KMS-11 (cell line): ENCODE results near the gene P4HA2.

Experiments
- H2AFZ ChIP-seq: fragments of 200-600 bp; sonication (generic); 2 replicates; pipeline ENCODE4 v1.6.1; 2016; ENCODE audit warnings: antibody characterized with exemption, mixed run types, low read depth
- H3K27ac ChIP-seq: fragments of 200-600 bp; sonication (generic); 2 replicates; pipeline ENCODE4 v1.6.1; 2016; ENCODE audit warnings: mild to moderate bottlenecking, mixed run types
- H3K27me3 ChIP-seq: fragments of 200-600 bp; sonication (generic); 2 replicates; pipeline ENCODE4 v1.6.1; 2017; ENCODE audit warnings: mild to moderate bottlenecking, low read depth, mixed run types, moderate library complexity; ENCODE audit not compliant: insufficient read depth
- H3K36me3 ChIP-seq: fragments of 200-600 bp; sonication (generic); 2 replicates; pipeline ENCODE4 v1.6.1; 2017; ENCODE audit warnings: mild to moderate bottlenecking, mixed run types; ENCODE audit not compliant: insufficient read depth
- H3K4me1 ChIP-seq: fragments of 200-600 bp; sonication (generic); 2 replicates; pipeline ENCODE4 v1.6.1; 2016; ENCODE audit warnings: mild to moderate bottlenecking, low read depth, mixed run types; ENCODE audit not compliant: poor library complexity, severe bottlenecking
- H3K4me2 ChIP-seq: fragments of 200-600 bp; sonication (generic); 2 replicates; pipeline ENCODE4 v1.7.0; 2016; ENCODE audit warnings: mild to moderate bottlenecking, mixed run types
- H3K4me3 ChIP-seq: fragments of 200-600 bp; sonication (generic); IDR thresholded peaks from 2 replicates; pipeline ENCODE4 v1.6.1; 2017; ENCODE audit warnings: low read depth, low read length, mixed read lengths; ENCODE audit not compliant: insufficient read depth
- H3K79me2 ChIP-seq: fragments of 200-600 bp; sonication (generic); 2 replicates; pipeline ENCODE4 v1.6.1; 2016; ENCODE audit warnings: low read depth, mixed run types; ENCODE audit not compliant: insufficient read depth
- H3K9ac ChIP-seq: fragments of 200-600 bp; sonication (generic); 2 replicates; pipeline ENCODE4 v1.6.1; 2016; ENCODE audit warnings: mild to moderate bottlenecking, mixed run types
- H4K20me1 ChIP-seq: fragments of 200-600 bp; sonication (generic); 2 replicates; pipeline ENCODE4 v1.6.1; 2016; ENCODE audit warnings: mild to moderate bottlenecking, mixed run types; ENCODE audit not compliant: insufficient read depth
- TF ChIP-seq, protein P1 (sequence below): fragments of 200-600 bp; sonication (generic); conservative IDR thresholded peaks from 2 replicates; pipeline ENCODE4 v1.6.1; 2017; ENCODE audit warnings: low read depth, mild to moderate bottlenecking, antibody characterized with exemption, low read length, moderate library complexity, mixed read lengths

P4HA2 gene

DNA sequence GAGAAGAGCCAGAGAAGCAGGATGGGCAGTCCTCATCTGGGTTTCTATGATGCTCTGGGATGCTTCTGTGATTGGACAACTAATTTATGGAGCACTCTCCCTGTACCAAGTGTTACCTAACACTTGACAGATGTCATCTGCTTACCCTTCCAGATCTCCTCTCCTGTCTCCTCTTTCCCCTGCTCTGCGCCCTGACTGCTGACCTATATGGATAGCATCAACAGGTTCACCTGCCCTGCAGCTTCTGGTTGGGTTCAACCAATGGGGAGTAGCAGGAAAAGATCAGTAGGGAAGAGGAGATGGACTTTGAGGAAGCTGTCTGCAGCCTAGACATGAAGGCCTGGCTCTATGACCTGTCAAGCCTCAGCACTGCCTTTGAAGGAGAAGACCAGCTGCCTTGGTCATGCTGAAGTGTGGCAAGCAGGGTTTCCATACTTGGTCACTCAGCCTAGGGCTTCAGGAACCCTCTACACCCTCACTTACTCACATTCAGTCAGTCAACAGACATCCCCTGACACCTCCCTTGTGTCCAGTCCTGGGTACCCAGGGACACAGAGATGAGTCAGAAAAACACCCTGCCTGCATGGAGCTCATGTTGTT lies 11.3 kb upstream of the P4HA2 start:
- Histone ChIP-seq H3K79me2 (no peaks in the 10 kb centered on the region), H2AFZ (no peak overlapping the region), H3K27ac (no peak overlapping the region), H3K36me3 (no peaks in the 10 kb centered on the region), H3K4me3 (no peak overlapping the region), H4K20me1 (no peaks in the 10 kb centered on the region), H3K4me2 (no peak overlapping the region), H3K27me3 (no peaks in the 10 kb centered on the region), H3K4me1 (no peaks in the 10 kb centered on the region), H3K9ac (no peak overlapping the region)
- TF ChIP-seq, protein P1, sequence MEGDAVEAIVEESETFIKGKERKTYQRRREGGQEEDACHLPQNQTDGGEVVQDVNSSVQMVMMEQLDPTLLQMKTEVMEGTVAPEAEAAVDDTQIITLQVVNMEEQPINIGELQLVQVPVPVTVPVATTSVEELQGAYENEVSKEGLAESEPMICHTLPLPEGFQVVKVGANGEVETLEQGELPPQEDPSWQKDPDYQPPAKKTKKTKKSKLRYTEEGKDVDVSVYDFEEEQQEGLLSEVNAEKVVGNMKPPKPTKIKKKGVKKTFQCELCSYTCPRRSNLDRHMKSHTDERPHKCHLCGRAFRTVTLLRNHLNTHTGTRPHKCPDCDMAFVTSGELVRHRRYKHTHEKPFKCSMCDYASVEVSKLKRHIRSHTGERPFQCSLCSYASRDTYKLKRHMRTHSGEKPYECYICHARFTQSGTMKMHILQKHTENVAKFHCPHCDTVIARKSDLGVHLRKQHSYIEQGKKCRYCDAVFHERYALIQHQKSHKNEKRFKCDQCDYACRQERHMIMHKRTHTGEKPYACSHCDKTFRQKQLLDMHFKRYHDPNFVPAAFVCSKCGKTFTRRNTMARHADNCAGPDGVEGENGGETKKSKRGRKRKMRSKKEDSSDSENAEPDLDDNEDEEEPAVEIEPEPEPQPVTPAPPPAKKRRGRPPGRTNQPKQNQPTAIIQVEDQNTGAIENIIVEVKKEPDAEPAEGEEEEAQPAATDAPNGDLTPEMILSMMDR, result no peak

DNA sequence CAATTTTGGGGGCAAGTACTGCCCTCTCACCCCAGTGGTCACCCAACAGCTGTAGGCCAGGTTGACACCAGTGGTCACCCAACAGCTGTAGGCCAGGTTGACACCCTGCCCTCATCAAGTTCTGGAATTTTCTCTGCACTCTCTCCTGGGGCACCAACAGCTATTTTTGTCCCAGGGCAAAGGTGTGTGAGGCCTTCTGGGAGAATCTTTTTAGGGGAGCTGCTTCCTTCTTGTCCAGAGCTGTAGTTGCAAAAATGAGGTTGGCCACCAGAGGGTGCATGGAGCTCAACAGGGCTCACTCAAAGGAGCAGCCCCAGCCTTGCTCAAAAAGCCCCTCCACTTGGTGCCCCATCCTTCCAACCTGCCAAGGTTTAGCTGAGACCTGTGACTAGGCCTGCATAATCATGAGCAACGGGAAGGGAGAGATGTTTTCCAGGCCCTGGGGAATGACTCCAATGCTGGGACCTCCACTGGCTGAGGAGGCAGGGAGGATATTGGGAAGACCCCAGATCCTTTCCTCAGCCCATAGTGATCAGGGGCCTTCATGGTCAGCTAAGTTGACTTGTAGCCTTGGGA lies 10.6 kb upstream of the P4HA2 start:
- no peaks in the 10 kb centered on the region for H3K27me3 ChIP-seq
- TF ChIP-seq, protein P1, result peak; percentile 88
- H3K4me2 ChIP-seq, result no peak overlapping the region
- no peaks in the 10 kb centered on the region for H3K79me2 ChIP-seq
- H4K20me1 ChIP-seq, result no peaks in the 10 kb centered on the region
- H3K4me1 ChIP-seq, result no peaks in the 10 kb centered on the region
- H3K9ac ChIP-seq, result no peak overlapping the region
- no peaks in the 10 kb centered on the region for H3K36me3 ChIP-seq
- H3K27ac ChIP-seq, result no peak overlapping the region
- H2AFZ ChIP-seq, result no peak overlapping the region
- H3K4me3 ChIP-seq, result no peak overlapping the region

DNA sequence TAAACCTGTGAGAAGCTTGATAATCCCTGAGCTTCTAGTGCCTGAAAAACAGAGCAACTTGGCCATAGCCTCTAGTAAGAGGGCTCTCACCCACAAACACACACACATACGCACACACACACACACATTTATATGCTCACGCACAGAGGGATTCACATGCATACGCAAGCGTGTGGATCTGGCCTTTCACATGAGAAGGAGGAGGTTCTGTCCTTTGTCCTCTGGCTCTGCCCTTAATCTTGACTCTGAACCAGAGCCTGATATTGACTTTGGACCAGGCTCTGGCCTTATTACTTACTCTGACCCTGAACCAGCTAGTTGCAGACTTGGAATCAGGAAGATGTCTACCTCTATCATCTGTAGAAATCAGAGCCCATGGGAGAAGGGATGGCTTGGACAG lies 10.0 kb upstream of the P4HA2 start:
- no peak overlapping the region for H3K27ac ChIP-seq
- no peaks in the 10 kb centered on the region for H4K20me1 ChIP-seq
- H3K27me3 ChIP-seq, result no peaks in the 10 kb centered on the region
- H3K4me1 ChIP-seq, result no peaks in the 10 kb centered on the region
- H3K9ac ChIP-seq, result no peak overlapping the region
- H3K4me3 ChIP-seq, result no peak overlapping the region
- TF ChIP-seq, protein P1, result no peak
- H3K79me2 ChIP-seq, result no peaks in the 10 kb centered on the region
- H2AFZ ChIP-seq, result no peak overlapping the region
- H3K36me3 ChIP-seq, result no peaks in the 10 kb centered on the region
- H3K4me2 ChIP-seq, result no peak overlapping the region

DNA sequence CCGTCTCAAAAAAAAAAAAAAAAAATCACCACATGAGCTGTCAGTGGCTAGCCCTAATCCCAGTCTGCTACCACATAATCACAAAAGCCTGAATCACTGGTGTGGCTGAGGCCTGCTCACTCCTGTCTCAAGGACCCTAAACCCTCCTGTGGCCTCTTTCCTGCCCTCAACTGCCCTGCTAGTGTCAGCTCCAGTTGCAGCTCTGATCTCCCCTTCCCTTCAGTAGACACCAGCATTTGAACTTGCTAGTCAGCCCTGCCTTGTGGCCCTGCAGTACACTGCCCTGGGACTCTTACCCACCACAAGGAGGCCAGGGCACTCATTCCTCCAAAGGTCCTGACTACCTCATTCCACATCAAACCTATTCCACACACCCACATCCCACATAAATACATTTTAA lies 9.5 kb upstream of the P4HA2 start:
- Histone ChIP-seq H2AFZ (no peak overlapping the region), H3K79me2 (no peaks in the 10 kb centered on the region), H4K20me1 (no peaks in the 10 kb centered on the region), H3K27ac (no peak overlapping the region), H3K4me1 (no peaks in the 10 kb centered on the region), H3K4me2 (no peak overlapping the region), H3K4me3 (no peak overlapping the region), H3K9ac (no peak overlapping the region), H3K27me3 (no peaks in the 10 kb centered on the region), H3K36me3 (no peaks in the 10 kb centered on the region)
- TF ChIP-seq, protein P1, result no peak
